ENCODE measurements around the gene IFFO2. TPM values are rescaled to one million over a fixed set of nuclear protein-coding genes. Genes with fewer than 3 reads are reported as not detected.

IFFO2 gene
- total RNA-seq, 1 experiment from 2014 or later = 13.0 TPM

- no TSS peak for BruUV-seq (replicated peaks)
- peaks cover 24% of the 10 kb centered on the region for H3K4me1 Mint-ChIP-seq (ENCODE audit: low read depth, unreplicated experiment)
- no peak for DNase-seq
- H3K27me3 Mint-ChIP-seq (ENCODE audit: unreplicated experiment) = no peaks in the 10 kb centered on the region
- CTCF ChIA-PET = interaction anchor here (0.6 to 0.7 kb wide), 2 partner anchors 17 to 379 kb away, joined by 3 to 8 read pairs; no protein-coding TSS in a partner anchor
- no peak for TF ChIP-seq CTCF (IDR thresholded peaks at IDR 0.05; ENCODE audit: unreplicated experiment)
- H3K4me3 Mint-ChIP-seq (ENCODE audit: low read depth, unreplicated experiment) = no peak overlapping the region
- peaks cover 2% of the 10 kb centered on the region for H3K36me3 Mint-ChIP-seq (ENCODE audit: insufficient read depth, unreplicated experiment)
- no peak overlapping the region for H3K27ac Mint-ChIP-seq (ENCODE audit: unreplicated experiment)
- no peaks in the 10 kb centered on the region for H3K9me3 Mint-ChIP-seq (ENCODE audit: low read depth, unreplicated experiment)
- intact Hi-C loops (cut with micrococcal nuclease; ENCODE audit: unreplicated experiment) = no loop called here
These were observed 18.9 kb downstream of the IFFO2 start for GRCh38 chr1:18937539-18937938.

GRCh38 chr1:18936814-18937481 lies 19.5 kb downstream of the IFFO2 start:
- H3K9me3 Mint-ChIP-seq (ENCODE audit: low read depth, unreplicated experiment) = no peaks in the 10 kb centered on the region
- DNase-seq = no peak
- CTCF ChIA-PET = interaction anchor here (0.6 to 0.7 kb wide), 3 partner anchors 18 to 380 kb away, joined by 3 to 8 read pairs (median 5); partner anchors contain the start of gene IFFO2
- peaks cover 8% of the 10 kb centered on the region for H3K36me3 Mint-ChIP-seq (ENCODE audit: insufficient read depth, unreplicated experiment)
- TF ChIP-seq CTCF (IDR thresholded peaks at IDR 0.05; ENCODE audit: unreplicated experiment) = no peak
- BruUV-seq (replicated peaks) = no TSS peak
- peaks cover 30% of the 10 kb centered on the region for H3K4me1 Mint-ChIP-seq (ENCODE audit: low read depth, unreplicated experiment)
- no peaks in the 10 kb centered on the region for H3K27me3 Mint-ChIP-seq (ENCODE audit: unreplicated experiment)
- intact Hi-C loops (cut with micrococcal nuclease; ENCODE audit: unreplicated experiment) = no loop called here
- H3K27ac Mint-ChIP-seq (ENCODE audit: unreplicated experiment) = no peak overlapping the region
- no peak overlapping the region for H3K4me3 Mint-ChIP-seq (ENCODE audit: low read depth, unreplicated experiment)

GRCh38 chr1:18936471-18936813 lies 20.0 kb downstream of the IFFO2 start:
- Mint-ChIP-seq H3K27me3 (ENCODE audit: unreplicated experiment) (no peaks in the 10 kb centered on the region), H3K9me3 (ENCODE audit: low read depth, unreplicated experiment) (no peaks in the 10 kb centered on the region), H3K4me3 (ENCODE audit: low read depth, unreplicated experiment) (no peak overlapping the region), H3K27ac (ENCODE audit: unreplicated experiment) (no peak overlapping the region), H3K36me3 (ENCODE audit: insufficient read depth, unreplicated experiment) (peaks cover 8% of the 10 kb centered on the region), H3K4me1 (ENCODE audit: low read depth, unreplicated experiment) (peaks cover 31% of the 10 kb centered on the region)
- no peak for DNase-seq
- BruUV-seq (replicated peaks) = no TSS peak
- CTCF ChIA-PET = interaction anchor here (0.6 kb wide), 1 partner anchor 20 kb away, joined by 5 read pairs; the partner anchor contains the start of gene IFFO2
- intact Hi-C loops (cut with micrococcal nuclease; ENCODE audit: unreplicated experiment) = no loop called here
- no peak for TF ChIP-seq CTCF (IDR thresholded peaks at IDR 0.05; ENCODE audit: unreplicated experiment)

GRCh38 chr1:18934205-18935000 lies 22.1 kb downstream of the IFFO2 start:
- TF ChIP-seq CTCF (IDR thresholded peaks at IDR 0.05; ENCODE audit: unreplicated experiment) = no peak
- no peak for DNase-seq
- BruUV-seq (replicated peaks) = no TSS peak
- Mint-ChIP-seq H3K4me1 (ENCODE audit: low read depth, unreplicated experiment) (peaks cover 15% of the 10 kb centered on the region), H3K36me3 (ENCODE audit: insufficient read depth, unreplicated experiment) (peaks cover 8% of the 10 kb centered on the region), H3K9me3 (ENCODE audit: low read depth, unreplicated experiment) (no peaks in the 10 kb centered on the region), H3K27me3 (ENCODE audit: unreplicated experiment) (no peaks in the 10 kb centered on the region), H3K4me3 (ENCODE audit: low read depth, unreplicated experiment) (no peak overlapping the region), H3K27ac (ENCODE audit: unreplicated experiment) (no peak overlapping the region)
- intact Hi-C loops (cut with micrococcal nuclease; ENCODE audit: unreplicated experiment) = no loop called here
- CTCF ChIA-PET = interaction anchor here (0.6 kb wide), 1 partner anchor 361 kb away, joined by 9 read pairs; no protein-coding TSS in a partner anchor

Measured in Calu3 (cell line).